ENCODE data around the gene ARHGAP27. TPM values are rescaled to one million over a fixed set of nuclear protein-coding genes. Genes with fewer than 3 reads are reported as not detected.

ARHGAP27 gene
- total and polyA plus RNA-seq, 2 experiments from 2014 or later = 21.1 to 27.9 TPM

DNA sequence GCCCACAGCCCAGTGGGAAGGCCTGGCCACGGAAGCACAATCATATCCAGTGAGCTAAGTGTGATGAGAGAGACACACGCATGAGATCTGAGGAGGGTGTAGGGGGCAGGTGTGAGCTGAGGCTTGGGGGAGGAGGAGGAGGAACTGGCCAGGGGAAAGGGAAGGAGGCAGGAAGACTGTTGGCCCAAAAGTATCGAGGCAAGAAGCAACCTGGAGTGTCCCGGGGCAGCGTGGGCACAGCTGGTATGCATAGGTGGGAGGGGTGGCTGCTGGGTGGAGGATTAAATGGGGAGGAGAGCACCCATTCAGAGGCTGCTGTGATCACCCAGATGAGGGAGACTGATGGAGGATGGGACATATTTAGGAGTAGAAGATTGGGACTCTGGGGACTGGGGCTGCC lies 41.4 kb downstream of the ARHGAP27 start:
- H3K79me2 ChIP-seq = no peaks in the 10 kb centered on the region
- H3K27ac ChIP-seq = no peak overlapping the region
- no peaks in the 10 kb centered on the region for H4K20me1 ChIP-seq (ENCODE audit: insufficient read depth, poor library complexity, severe bottlenecking)
- no peaks in the 10 kb centered on the region for H3K4me1 ChIP-seq (ENCODE audit: insufficient read depth)
- H2AFZ ChIP-seq = no peak overlapping the region
- no peak overlapping the region for H3K4me2 ChIP-seq
- no peak overlapping the region for H3K4me3 ChIP-seq
- H3K27me3 ChIP-seq = no peaks in the 10 kb centered on the region
- no peaks in the 10 kb centered on the region for H3K36me3 ChIP-seq (replicated peaks; ENCODE audit: insufficient read depth, low read depth)
- H3K9me2 ChIP-seq (replicated peaks; ENCODE audit: insufficient read depth) = no peaks in the 10 kb centered on the region
- no peak for TF ChIP-seq EZH2 (IDR thresholded peaks at IDR 0.05; ENCODE audit: borderline replicate concordance)
- TF ChIP-seq, protein P1, sequence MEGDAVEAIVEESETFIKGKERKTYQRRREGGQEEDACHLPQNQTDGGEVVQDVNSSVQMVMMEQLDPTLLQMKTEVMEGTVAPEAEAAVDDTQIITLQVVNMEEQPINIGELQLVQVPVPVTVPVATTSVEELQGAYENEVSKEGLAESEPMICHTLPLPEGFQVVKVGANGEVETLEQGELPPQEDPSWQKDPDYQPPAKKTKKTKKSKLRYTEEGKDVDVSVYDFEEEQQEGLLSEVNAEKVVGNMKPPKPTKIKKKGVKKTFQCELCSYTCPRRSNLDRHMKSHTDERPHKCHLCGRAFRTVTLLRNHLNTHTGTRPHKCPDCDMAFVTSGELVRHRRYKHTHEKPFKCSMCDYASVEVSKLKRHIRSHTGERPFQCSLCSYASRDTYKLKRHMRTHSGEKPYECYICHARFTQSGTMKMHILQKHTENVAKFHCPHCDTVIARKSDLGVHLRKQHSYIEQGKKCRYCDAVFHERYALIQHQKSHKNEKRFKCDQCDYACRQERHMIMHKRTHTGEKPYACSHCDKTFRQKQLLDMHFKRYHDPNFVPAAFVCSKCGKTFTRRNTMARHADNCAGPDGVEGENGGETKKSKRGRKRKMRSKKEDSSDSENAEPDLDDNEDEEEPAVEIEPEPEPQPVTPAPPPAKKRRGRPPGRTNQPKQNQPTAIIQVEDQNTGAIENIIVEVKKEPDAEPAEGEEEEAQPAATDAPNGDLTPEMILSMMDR (IDR thresholded peaks at IDR 0.05; ENCODE audit: poor library complexity) = no peak
- TF ChIP-seq EZH2phosphoT487 (IDR thresholded peaks at IDR 0.05; ENCODE audit: low read depth, severe bottlenecking, unreplicated experiment) = no peak
- no peaks in the 10 kb centered on the region for H3K9me3 ChIP-seq (ENCODE audit: low read depth)
- DNase-seq (ENCODE audit: low spot score) = no peak
- 78% methylated on average over 5 of the region's 5 CpGs for WGBS (ENCODE audit: low lambda C conversion rate, missing lambda C conversion rate)

DNA sequence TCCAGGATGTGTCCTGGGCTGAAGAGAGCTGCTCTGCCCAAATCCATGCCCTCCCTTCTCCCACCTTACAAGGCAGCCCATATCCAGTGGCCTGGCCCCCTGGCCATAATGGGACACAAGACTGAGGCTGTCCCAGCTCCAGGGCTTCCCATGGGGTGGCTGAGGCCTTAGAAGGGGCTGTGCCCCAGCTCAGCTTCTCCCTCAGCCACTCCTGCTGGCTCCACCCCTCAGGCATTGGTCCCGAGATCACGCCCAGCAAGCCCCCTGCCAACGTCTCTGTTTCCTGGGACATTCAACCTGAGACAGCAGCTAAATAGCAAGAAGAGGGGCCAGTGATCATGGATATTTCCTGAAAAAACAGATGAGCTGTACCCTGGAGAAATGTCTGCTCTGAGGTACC lies 43.3 kb downstream of the ARHGAP27 start:
- 25% methylated on average over 3 of the region's 3 CpGs for WGBS (ENCODE audit: low lambda C conversion rate, missing lambda C conversion rate)

DNA sequence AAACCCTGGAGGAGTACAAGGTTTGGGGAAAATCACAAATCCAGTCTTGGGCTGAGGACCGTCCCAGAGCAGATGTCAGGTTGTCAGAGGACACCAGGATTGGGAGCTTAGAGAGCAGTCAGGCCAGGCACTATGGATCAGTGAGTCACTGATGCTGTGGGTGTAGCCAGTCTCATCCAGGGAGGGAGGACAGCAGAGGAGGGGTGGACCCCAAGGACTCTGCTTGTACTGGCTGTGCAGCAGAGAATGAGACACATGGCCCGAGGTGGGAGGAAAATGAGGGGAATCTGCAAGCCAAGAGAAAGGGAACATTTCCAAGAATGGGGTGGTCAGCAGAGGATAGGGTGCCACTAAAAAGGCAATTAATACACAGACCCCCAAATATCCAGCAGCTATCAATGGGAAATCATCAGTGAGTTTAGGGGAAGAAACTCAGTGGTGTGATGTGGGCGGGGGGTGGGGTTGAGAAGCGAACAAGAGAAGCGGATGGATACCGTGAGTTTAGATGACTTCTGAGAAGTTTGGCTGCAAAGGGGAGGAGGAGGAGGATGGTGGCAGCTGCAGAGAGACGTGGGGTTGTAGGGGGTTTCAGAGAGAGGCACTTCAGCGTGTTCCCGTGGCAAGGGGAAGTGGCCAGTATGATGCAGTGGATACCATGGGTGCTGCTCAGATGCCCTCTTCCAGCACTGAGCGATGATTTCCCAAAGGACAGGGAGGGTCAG lies 43.9 kb downstream of the ARHGAP27 start:
- DNase-seq (ENCODE audit: low spot score) = no peak
- H3K27me3 ChIP-seq = no peaks in the 10 kb centered on the region
- H3K27ac ChIP-seq = no peak overlapping the region
- H3K36me3 ChIP-seq (replicated peaks; ENCODE audit: insufficient read depth, low read depth) = no peaks in the 10 kb centered on the region
- no peaks in the 10 kb centered on the region for H4K20me1 ChIP-seq (ENCODE audit: insufficient read depth, poor library complexity, severe bottlenecking)
- WGBS (ENCODE audit: low lambda C conversion rate, missing lambda C conversion rate) = 80% methylated on average over 10 of the region's 10 CpGs
- H3K4me1 ChIP-seq (ENCODE audit: insufficient read depth) = no peaks in the 10 kb centered on the region
- no peak overlapping the region for H3K4me2 ChIP-seq
- no peak for TF ChIP-seq EZH2phosphoT487 (IDR thresholded peaks at IDR 0.05; ENCODE audit: low read depth, severe bottlenecking, unreplicated experiment)
- TF ChIP-seq, protein P1 (IDR thresholded peaks at IDR 0.05; ENCODE audit: poor library complexity) = no peak
- no peaks in the 10 kb centered on the region for H3K9me2 ChIP-seq (replicated peaks; ENCODE audit: insufficient read depth)
- H3K4me3 ChIP-seq = no peak overlapping the region
- no peaks in the 10 kb centered on the region for H3K9me3 ChIP-seq (ENCODE audit: low read depth)
- H3K79me2 ChIP-seq = no peaks in the 10 kb centered on the region
- no peak overlapping the region for H2AFZ ChIP-seq

More for the DNA sequence above, 43.3 kb downstream of the ARHGAP27 start:
- TF ChIP-seq EZH2phosphoT487 (IDR thresholded peaks at IDR 0.05; ENCODE audit: low read depth, severe bottlenecking, unreplicated experiment) = no peak
- TF ChIP-seq, protein P1 (IDR thresholded peaks at IDR 0.05; ENCODE audit: poor library complexity) = no peak
- no peak for TF ChIP-seq EZH2 (IDR thresholded peaks at IDR 0.05; ENCODE audit: borderline replicate concordance)
- Histone ChIP-seq H3K27me3 (no peaks in the 10 kb centered on the region), H3K79me2 (no peaks in the 10 kb centered on the region), H3K9me2 (replicated peaks; ENCODE audit: insufficient read depth) (no peaks in the 10 kb centered on the region), H3K36me3 (replicated peaks; ENCODE audit: insufficient read depth, low read depth) (no peaks in the 10 kb centered on the region), H3K4me2 (no peak overlapping the region), H4K20me1 (ENCODE audit: insufficient read depth, poor library complexity, severe bottlenecking) (no peaks in the 10 kb centered on the region), H2AFZ (no peak overlapping the region), H3K9me3 (ENCODE audit: low read depth) (no peaks in the 10 kb centered on the region), H3K27ac (no peak overlapping the region), H3K4me1 (ENCODE audit: insufficient read depth) (no peaks in the 10 kb centered on the region), H3K4me3 (no peak overlapping the region)
- no peak for DNase-seq (ENCODE audit: low spot score)

Data from hepatocyte (in vitro differentiated cells).